Aorta (tissue), 5 donors: ENCODE results near the gene AHNAK. TPM values are rescaled to one million over a fixed set of nuclear protein-coding genes. Genes with fewer than 3 reads are reported as not detected.

ENCODE experiments used
- ATAC-seq: fragments of 200-7000 bp; cut with Tn5 transposase; one replicate; pipeline ENCODE4 v1.9.1; 2022; ENCODE audit warnings: moderate library complexity; ENCODE audit not compliant: low FRiP score
- DNase-seq, 2 donors: peaks; one replicate each; pipeline ENCODE4 v3.0.0-alpha.2; 2020
- H3K27ac ChIP-seq, 2 donors: one replicate each; pipeline ENCODE4 v1.5.1; 2013; ENCODE audit warnings: low read length in 2 of 2, mild to moderate bottlenecking in 2 of 2, moderate library complexity in 2 of 2, control low read depth in 1 of 2, inconsistent platforms in 1 of 2, low read depth in 1 of 2
- H3K27me3 ChIP-seq, 2 donors: one replicate each; pipeline ENCODE4 v1.6.1; 2013; ENCODE audit warnings: control low read depth in 1 of 2, low read length in 1 of 2, mild to moderate bottlenecking in 1 of 2, moderate library complexity in 1 of 2; ENCODE audit not compliant: insufficient read depth in 2 of 2, control insufficient read depth in 1 of 2
- H3K36me3 ChIP-seq, 2 donors: one replicate each; pipeline ENCODE4 v1.6.1; 2013; ENCODE audit warnings: control low read depth in 1 of 2, low read length in 1 of 2, mild to moderate bottlenecking in 1 of 2; ENCODE audit not compliant: insufficient read depth in 2 of 2, control insufficient read depth in 1 of 2
- H3K4me1 ChIP-seq, 2 donors: one replicate each; pipeline ENCODE4 v1.6.1; 2013; ENCODE audit warnings: low read length in 2 of 2, control low read depth in 1 of 2, mild to moderate bottlenecking in 1 of 2, moderate library complexity in 1 of 2; ENCODE audit not compliant: insufficient read depth in 2 of 2, control insufficient read depth in 1 of 2
- H3K4me3 ChIP-seq, 2 donors: one replicate each; pipeline ENCODE4 v1.5.1; 2013; ENCODE audit warnings: low read length in 2 of 2, control low read depth in 1 of 2, mild to moderate bottlenecking in 1 of 2
- H3K9me3 ChIP-seq: one replicate; pipeline ENCODE4 v1.6.1; 2013; ENCODE audit warnings: mild to moderate bottlenecking, low read length; ENCODE audit not compliant: control insufficient read depth
- WGBS, 2 donors: extraction: QIAGEN DNeasy Blood & Tissue Kit; methylation state at CpG; one replicate each; pipeline ENCODE4 v1.1.7; 2013; 5-methylcytosine and 5-hydroxymethylcytosine counted together
- intact Hi-C, 2 donors: fragments of 100-400 bp; cut with DNase I; formaldehyde crosslinking; loops; one replicate each; pipeline versions ENCODE4 v1.14.2 to v1.15.0; 2022
- polyA plus RNA-seq, 2 donors: library from polyadenylated mRNA; stranded (reverse); fragments of 200-250 nt; gene quantifications; one replicate each; pipeline ENCODE4 v1.2.3, GENCODE V29; 2013
- total RNA-seq, 2 donors: library from RNA; stranded (reverse); fragmentation: NEBNext Ultra II Directional; extraction: Animal tissue kit (Norgen Biotek cat#: 25700); gene quantifications; one replicate each; pipeline ENCODE4 v1.2.1, GENCODE V29; 2021
- donor health status: healthy with polysubstance abuse.
- donor health status: Bipolar disorder and iron deficiency.
- donor health status: DM: no; HTN: no; CAD: no.
- donor health status: DM: no; HTN: no; CAD: no.
- donor health status: DM: yes; HTN: yes; CAD: no.

AHNAK gene
- total and polyA plus RNA-seq, 4 donors, result 146 to 1,263 (median 693) TPM

DNA sequence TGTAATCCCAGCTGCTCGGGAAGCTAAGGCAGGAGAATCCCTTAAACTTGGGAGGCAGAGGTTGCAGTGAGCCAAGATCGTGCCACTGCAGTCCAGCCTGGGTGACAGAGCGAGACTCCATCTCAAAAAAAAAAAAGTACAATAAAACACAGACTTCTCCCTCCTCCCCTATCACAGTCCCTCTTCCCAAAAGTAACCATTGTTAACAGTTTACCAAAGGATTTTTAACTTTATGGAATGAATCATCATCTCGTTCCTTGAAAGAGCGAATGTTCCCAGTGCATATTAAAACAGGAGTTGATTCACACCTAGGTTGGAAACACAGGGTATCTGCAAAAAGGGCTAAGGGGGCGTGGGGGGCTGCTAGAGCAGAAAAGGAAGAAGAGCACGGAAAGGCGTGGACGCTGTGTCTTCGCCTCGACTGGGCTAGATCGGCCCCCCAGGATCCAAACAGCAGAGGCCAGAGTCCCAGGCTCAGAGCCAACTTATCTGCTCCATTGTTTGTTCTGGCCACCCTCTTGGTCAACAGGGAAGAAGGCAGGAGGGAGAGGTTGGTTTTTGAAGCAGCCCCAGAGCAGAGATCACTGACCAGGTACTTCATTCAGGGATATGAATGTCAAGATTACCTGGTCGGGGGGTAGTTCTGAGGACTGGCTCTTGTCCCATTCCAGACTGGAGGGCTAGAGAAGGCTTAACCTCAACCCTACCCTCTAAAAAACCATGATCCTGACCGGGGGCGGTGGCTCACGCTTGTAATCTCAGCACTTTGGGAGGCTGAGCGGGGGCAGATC, 2.1 kb upstream of the AHNAK start:
- no peaks in the 10 kb centered on the region for H3K36me3 ChIP-seq
- no peaks in the 10 kb centered on the region for H3K9me3 ChIP-seq
- ATAC-seq (no peak), DNase-seq (no peak)
- H3K4me1 ChIP-seq, result no peaks in the 10 kb centered on the region
- intact Hi-C loops, result loop anchor here in 1 of 2 donors (5.0 kb wide), 1 partner anchor 106 kb away; no protein-coding TSS in a partner anchor
- no peak overlapping the region for H3K4me3 ChIP-seq
- H3K27ac ChIP-seq, result peak overlapping the region in 1 of 2 donors; percentile 72
- WGBS, 2 donors, result 23 to 24% methylated on average over 17 of the region's 17 CpGs
- no peaks in the 10 kb centered on the region for H3K27me3 ChIP-seq

GRCh38 chr11:62547691-62548281, 1.2 kb upstream of the AHNAK start:
- no peaks in the 10 kb centered on the region for H3K4me1 ChIP-seq

DNA sequence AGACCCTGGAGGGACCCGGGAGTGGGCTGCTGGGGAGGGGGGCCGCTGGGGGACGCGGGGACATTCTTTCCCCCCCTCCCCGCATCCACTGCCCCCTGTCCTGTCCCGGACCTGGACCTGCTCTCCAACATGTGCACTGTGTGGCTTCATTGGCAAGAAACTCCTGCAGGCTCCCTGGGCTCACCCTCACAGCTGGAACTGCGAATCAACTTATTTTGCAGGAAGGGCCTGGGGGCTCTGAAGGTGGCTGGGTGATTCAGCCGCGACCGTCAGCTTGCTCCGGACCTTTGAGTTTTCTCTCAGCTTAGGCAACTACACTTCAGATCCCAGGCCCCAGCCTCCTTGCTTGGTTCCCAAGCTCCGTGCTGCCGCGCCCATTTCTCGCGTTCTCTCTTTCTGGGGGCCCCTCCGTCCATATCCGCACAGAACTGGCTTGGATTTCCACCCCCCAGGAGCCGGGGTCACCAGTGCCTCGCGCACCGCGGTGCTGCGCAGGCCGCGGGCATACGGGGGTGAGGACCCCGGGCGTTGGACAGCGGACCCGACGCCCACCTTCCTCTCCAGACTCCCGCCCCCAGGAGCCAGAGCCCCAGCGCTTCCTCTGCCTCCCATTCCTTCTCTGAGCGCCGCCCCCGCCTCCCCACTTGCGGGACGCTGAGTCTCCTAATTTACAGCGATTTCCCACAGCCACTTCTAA, 471 bp upstream of the AHNAK start:
- ATAC-seq (no peak), DNase-seq (peak; percentile 66 to 80)
- Histone ChIP-seq H3K4me3 (peak overlapping the region; percentile 86 to 98), H3K36me3 (no peaks in the 10 kb centered on the region), H3K9me3 (no peaks in the 10 kb centered on the region), H3K27me3 (no peaks in the 10 kb centered on the region), H3K4me1 (no peaks in the 10 kb centered on the region), H3K27ac (peak overlapping the region; percentile 64 to 72)
- intact Hi-C loops, result loop anchor here in 1 of 2 donors (5.0 kb wide), 1 partner anchor 105 kb away; no protein-coding TSS in a partner anchor
- WGBS, 2 donors, result 2 to 3% methylated on average over 39 to 40 of the region's 40 CpGs

More at GRCh38 chr11:62547691-62548281, 1.2 kb upstream of the AHNAK start:
- H3K27me3 ChIP-seq, result no peaks in the 10 kb centered on the region
- intact Hi-C loops, result loop anchor here in 1 of 2 donors (5.0 kb wide), 1 partner anchor 105 kb away; no protein-coding TSS in a partner anchor
- H3K9me3 ChIP-seq, result no peaks in the 10 kb centered on the region
- peak overlapping the region; percentile 64 to 72 for H3K27ac ChIP-seq
- 9 to 10% methylated on average over 8 of the region's 8 CpGs for WGBS, 2 donors
- H3K4me3 ChIP-seq, result peak overlapping the region; percentile 86 to 98
- no peaks in the 10 kb centered on the region for H3K36me3 ChIP-seq
- ATAC-seq, result no peak
- DNase-seq, result peak in 1 of 2 donors; percentile 55

GRCh38 chr11:62545437-62546243, 966 bp downstream of the AHNAK start:
- DNase-seq, result peak; percentile 96 to 99
- Histone ChIP-seq H3K4me1 (no peaks in the 10 kb centered on the region), H3K36me3 (no peaks in the 10 kb centered on the region)

DNA sequence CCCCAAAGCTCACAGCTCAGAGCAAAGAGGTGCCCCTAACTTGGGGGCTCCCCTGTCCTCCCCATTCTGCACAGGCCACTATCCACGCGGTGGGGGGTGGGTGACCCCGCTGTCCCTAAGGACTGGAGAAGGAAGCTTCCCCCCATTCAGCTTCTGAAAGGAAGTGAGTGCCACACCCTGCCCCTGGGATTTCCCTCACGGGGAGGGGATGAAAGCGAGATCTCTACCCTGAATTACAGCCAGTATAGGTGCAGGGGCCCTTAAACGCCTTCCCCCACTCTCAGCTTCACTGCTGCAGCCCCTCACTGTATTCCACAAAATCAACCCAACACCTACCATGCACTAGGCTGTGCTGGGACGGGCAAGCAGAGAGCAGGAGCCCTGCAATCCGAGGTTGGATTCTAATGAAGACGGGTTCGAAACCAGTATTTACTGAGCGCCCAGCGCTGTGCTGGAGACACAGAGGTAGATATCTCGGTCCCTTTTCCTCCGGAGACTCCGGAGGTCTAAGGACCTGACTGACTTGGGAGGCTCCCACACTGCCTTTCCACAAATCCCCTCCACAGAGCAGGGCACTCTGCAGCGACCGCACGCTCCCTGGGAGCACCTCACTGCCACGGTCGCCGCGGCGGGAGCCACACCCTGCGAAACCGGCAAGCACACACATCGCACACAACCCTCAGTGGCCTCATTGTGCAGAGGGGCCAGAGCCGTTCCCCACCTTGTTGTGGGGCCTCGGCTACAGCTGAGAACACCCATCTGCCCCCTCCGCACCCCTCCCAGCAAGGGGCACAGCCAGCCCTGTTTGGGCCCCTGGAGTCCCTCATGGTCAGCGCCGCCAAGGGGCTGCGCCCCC, 1.8 kb downstream of the AHNAK start:
- WGBS, 2 donors, result 1% methylated on average over 32 of the region's 32 CpGs
- intact Hi-C loops, result loop anchor here (2.0 to 5.0 kb wide), 3 partner anchors 16 to 103 kb away; no protein-coding TSS in a partner anchor
- H3K36me3 ChIP-seq, result no peaks in the 10 kb centered on the region
- ATAC-seq, result no peak
- peak overlapping the region in 1 of 2 donors; percentile 8 for H3K27ac ChIP-seq
- peaks cover 0 to 3% of the 10 kb centered on the region in 2 donors for H3K4me1 ChIP-seq
- H3K27me3 ChIP-seq, result no peaks in the 10 kb centered on the region
- DNase-seq, result peak in 1 of 2 donors; percentile 60
- H3K4me3 ChIP-seq, result peak overlapping the region; percentile 86 to 98
- no peaks in the 10 kb centered on the region for H3K9me3 ChIP-seq

More at GRCh38 chr11:62545437-62546243, 966 bp downstream of the AHNAK start:
- intact Hi-C loops, result loop anchor here in 1 of 2 donors (2.0 to 5.0 kb wide), 2 partner anchors 15 to 103 kb away; no protein-coding TSS in a partner anchor
- H3K27me3 ChIP-seq, result no peaks in the 10 kb centered on the region
- peak overlapping the region; percentile 86 to 98 for H3K4me3 ChIP-seq
- ATAC-seq, result peak; percentile 76
- WGBS, 2 donors, result 1% methylated on average over 50 to 59 of the region's 59 CpGs
- peak overlapping the region; percentile 64 to 98 for H3K27ac ChIP-seq
- H3K9me3 ChIP-seq, result no peaks in the 10 kb centered on the region

DNA sequence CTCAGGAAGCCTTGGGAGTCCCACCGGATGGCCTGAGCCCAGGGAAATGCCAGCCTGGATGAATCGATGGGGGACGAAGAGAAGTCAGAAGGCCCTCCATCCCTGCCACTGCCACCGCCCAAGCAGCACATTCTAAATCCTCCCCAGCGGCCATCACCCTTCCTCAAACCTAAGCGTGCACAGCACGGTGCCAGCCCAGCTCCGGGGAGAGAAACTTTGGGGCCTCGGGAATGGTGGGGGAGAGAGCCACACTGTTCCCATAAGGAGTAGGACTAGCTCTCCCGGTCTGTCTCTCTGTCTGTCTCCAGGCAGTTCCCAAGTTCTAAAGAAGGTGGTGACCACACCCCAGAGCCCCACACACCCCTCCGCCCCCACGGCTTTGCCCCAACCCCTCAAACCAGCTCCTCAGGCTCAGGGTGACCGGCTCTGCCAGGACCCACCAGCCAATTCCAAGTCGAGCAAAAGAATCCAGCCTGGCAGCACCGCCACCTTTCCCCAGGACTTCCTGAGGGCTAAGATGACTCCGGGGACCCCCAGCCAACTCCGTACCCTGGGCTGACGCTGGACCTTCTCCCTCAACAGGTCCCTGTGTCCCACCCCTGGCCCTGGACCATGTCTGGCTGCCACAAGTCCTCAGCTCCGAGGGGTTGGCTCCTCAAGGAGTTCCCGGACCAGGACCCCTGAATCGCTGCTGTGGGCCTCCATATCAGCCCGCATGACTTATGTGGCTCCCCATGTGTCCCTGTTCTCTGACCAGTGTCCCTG, 2.7 kb downstream of the AHNAK start:
- peak overlapping the region; percentile 86 to 98 for H3K4me3 ChIP-seq
- no peaks in the 10 kb centered on the region for H3K27me3 ChIP-seq
- intact Hi-C loops, result loop anchor here (2.0 to 5.0 kb wide), 4 partner anchors 17 to 149 kb away; no protein-coding TSS in a partner anchor
- peaks cover 0 to 4% of the 10 kb centered on the region in 2 donors for H3K4me1 ChIP-seq
- no peaks in the 10 kb centered on the region for H3K36me3 ChIP-seq
- peak; percentile 65 to 81 for DNase-seq
- WGBS, 2 donors, result 3 to 4% methylated on average over 22 of the region's 22 CpGs
- peak overlapping the region; percentile 7 to 15 for H3K27ac ChIP-seq
- no peak for ATAC-seq
- no peaks in the 10 kb centered on the region for H3K9me3 ChIP-seq
